ENCODE results near the gene MOK.
"Not testable (repeated sequence)": the region's sequence is repeated elsewhere in the genome, so short reads cannot be mapped to it uniquely, and the experiment has no call there.

Gene MOK

DNA sequence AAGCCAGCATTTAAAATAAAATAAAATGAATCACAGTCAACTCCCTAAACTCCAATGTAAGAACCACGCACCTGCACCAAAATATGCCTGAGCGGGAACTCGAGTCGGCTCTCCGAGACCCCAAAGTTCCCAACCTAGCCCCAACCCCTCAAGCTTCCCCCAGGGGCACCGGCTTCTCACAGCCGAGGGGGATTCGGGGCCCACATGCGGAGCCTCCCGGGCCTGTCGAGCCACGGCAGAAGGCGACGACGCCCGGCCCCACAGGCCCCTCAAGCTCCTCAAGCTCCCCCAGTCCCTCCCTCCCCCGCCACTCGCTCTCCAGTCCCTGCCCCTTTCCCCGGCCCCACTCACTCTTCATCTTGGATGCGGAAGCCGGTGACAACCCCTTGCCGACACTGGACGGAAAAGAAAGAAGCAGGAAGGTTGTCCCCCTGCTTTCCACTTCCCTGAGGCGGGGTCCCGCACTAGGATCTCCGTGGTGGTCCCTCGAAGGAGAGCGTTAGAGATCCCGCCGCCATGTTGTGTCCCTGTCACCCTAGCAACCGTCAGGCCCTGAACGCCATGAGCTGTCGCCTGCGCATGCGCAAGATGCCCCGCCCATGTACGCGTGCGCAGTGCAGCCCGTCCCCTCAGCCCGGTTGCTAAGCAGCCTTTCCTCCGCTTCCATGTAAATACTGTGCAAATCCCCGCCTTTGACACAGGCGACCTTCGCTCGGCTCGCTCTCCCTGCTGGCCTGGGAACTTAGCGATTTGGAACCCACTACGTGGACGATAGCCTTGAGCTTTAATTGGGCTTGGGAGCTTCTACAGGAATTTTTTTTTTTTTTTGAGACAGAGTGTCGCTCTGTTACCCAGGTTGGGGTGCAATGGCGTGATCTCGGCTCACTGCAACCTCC, at the start of gene MOK:
MOK (minus strand) TSS at position 554 of the 896 bp plus-strand sequence; CDS start at position 358, 196 bp downstream.
- peak; percentile 94 for DNase-seq (ENCODE audit: low spot score)

- DNase-seq (ENCODE audit: low spot score) = no peak
Measured at GRCh38 chr14:102353126-102353619, 48.2 kb upstream of the MOK start.

- DNase-seq (ENCODE audit: low spot score) = no peak
Measured at GRCh38 chr14:102352213-102352612, 47.2 kb upstream of the MOK start.

DNA sequence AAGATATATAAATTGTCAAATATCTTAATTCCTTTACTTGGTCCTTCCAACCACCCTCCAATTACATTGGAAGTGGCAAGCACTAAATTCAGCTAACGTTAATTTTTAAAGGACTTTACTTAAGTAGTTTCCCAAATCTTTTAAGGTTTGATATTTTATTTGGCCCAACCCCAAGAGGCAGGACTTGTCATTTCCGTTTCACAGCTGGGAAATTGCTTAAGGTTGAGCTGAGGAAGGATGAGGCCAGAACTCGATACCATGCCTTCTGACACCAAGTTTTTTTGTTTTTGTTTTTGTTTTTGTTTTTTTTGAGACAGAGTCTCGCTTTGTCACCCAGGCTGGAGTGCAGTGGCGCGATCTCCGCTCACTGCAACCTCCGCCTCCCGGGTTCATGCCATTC, 46.6 kb upstream of the MOK start:
- DNase-seq (ENCODE audit: low spot score) = not testable (repeated sequence)

GRCh38 chr14:102351023-102351422, 46.1 kb upstream of the MOK start:
- no peak for DNase-seq (ENCODE audit: low spot score)

DNA sequence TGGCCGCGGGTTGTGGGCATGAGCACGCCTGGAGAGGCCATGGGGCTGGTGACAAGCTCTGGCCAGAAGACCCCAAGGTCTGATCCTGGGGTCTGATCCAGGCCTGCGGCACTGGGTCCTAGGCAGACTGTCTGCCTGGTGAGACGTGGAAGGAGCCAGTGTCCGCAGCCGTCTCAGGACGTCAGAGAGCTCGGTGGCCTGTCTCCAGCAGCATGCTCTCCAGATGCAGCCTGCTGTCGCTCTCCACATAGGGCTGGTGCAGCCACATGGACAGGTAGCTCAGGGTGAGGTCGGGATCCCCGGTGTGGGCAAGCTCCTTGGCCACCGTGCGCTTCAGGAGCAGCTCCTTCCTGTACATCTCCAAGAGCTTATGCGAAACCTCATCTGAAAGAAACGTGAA, 43.4 kb upstream of the MOK start:
- no peak for DNase-seq (ENCODE audit: low spot score)

- DNase-seq (ENCODE audit: low spot score) = no peak
Measured at GRCh38 chr14:102346645-102347044, 41.7 kb upstream of the MOK start.

DNA sequence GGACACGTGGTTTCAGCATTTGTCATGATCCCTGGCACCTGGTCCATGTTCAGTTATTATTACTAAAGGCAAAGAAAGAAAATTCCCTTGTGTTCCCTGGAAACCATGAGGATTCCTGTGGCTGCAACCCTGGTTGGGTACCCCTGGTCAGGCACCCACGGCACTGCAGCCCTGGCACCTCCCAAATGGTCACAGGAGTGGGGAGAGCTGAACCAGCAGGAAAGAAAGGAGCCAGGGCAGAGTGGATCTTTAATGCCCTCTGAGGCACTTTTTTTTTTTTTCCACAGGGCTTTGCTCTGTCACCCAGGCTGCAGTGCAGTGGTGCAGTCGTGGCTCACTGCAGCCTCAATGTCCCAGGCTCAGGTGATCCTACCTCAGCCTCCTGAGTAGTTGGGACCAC, 40.3 kb upstream of the MOK start:
- no peak for DNase-seq (ENCODE audit: low spot score)

- DNase-seq (ENCODE audit: low spot score) = no peak
Measured at GRCh38 chr14:102344485-102344884, 39.5 kb upstream of the MOK start.

DNA sequence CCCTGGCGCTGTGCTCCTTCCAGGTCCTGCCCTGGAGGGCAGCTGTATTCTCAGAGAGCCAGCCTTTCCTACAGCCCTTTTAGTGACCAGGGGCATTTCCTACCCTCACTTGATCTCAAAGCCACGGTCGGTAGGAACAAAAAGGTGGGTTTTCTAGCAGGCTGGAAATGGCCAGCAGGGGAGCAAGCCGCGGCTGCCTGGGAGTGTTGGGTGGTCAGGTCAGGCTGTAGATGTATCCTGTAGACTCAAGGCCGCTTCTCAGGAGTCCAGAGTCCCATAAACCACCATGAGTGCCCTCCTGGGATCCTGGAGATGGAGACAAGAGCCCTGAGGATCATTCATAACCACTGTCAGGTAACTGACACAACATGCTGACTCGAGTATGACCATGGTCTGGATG, 39.1 kb upstream of the MOK start:
- DNase-seq (ENCODE audit: low spot score) = no peak

DNA sequence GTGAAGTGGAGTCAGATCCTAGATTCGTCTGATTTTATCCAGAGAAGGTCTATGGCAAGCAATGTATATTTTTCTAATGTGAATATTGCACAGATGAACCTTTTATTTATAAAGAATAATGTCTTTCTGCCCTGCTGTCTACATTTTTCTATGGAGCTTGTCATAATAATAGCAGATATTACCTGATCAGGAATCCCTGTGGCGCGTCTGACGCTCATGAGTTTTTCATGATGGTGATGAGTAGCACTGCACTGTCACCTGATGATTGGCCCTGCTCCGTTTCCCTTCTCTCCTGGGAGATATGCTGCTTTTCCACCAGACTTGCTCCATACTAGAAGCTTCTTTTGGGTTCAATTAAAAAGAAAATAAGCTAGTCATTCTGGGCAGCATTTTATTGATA, 37.3 kb upstream of the MOK start:
- no peak for DNase-seq (ENCODE audit: low spot score)

GRCh38 chr14:102341566-102341965, 36.6 kb upstream of the MOK start:
- no peak for DNase-seq (ENCODE audit: low spot score)

GRCh38 chr14:102338724-102339123, 33.8 kb upstream of the MOK start:
- no peak for DNase-seq (ENCODE audit: low spot score)

GRCh38 chr14:102335163-102335562, 30.2 kb upstream of the MOK start:
- no peak for DNase-seq (ENCODE audit: low spot score)

- no peak for DNase-seq (ENCODE audit: low spot score)
Measured at GRCh38 chr14:102333795-102334705, 29.1 kb upstream of the MOK start.

GRCh38 chr14:102333390-102333789, 28.4 kb upstream of the MOK start:
- no peak for DNase-seq (ENCODE audit: low spot score)

- DNase-seq (ENCODE audit: low spot score) = no peak
Measured at GRCh38 chr14:102330806-102331205, 25.8 kb upstream of the MOK start.

GRCh38 chr14:102329381-102329780, 24.4 kb upstream of the MOK start:
- DNase-seq (ENCODE audit: low spot score) = not testable (repeated sequence)

DNA sequence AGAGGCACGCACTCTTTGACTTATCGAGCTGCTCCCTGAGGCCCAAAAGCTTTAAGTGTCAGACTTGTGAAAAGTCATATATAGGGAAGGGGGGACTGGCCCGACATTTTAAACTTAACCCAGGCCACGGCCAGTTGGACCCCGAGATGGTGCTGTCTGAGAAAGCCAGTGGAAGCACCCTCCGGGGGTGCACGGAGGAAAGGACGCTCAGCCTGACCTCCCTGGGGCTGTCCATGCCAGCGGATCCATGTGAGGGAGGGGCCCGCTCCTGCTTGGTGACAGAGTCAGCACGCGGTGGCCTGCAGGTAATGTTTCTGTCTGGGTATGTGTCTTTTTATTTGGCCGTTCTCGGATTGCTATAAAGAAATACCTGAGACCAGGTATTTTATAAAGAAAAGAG, 21.6 kb upstream of the MOK start:
- no peak for DNase-seq (ENCODE audit: low spot score)

DNA sequence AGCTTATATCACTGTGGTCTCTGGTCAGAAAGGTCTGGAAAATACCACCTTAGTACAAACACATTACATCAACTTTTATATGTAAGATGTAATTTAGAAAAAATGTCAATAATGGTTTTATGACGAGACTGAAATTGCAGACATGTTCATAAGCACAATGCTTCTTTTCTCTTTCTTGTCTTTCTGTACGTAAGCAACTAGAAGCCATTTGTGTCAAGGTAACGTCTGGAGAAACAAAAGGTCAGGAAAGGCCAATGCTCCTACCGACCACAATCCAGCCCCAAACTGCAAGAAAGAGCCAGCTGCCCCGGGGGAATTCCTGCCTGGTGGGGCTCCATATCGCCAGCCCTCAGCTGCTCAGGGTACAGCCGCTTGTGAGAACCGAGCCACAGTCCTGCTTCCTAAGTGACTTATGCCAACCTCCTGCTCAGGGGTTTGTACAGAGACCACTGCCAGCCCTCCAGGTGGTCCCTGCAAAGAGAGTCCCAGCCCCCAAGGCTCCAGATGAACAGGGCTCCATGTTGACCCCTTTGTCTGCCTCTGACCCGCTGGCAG, 20.9 kb upstream of the MOK start:
- no peak for DNase-seq (ENCODE audit: low spot score)

GRCh38 chr14:102323102-102323501, 18.1 kb upstream of the MOK start:
- peak; percentile 86 for DNase-seq (ENCODE audit: low spot score)

All from RKO (cell line).